T-helper 1 cell (primary cell): Measurements from ENCODE around the gene CLDN12.

Source experiments
- DNase-seq, 5 donors: peaks; one replicate each; pipeline ENCODE4 v3.0.0-alpha.2; 2012 to 2020
- total RNA-seq, 4 donors: gene quantifications; one replicate each; lab custom pipeline; 2026; lab: John Stamatoyannopoulos, UW

Gene CLDN12
- 1.8 to 2.4 (median 2.1) reads per million in 4 donors for total RNA-seq

GRCh38 chr7:90403174-90404113 is at the start of gene CLDN12:
TSS of gene CLDN12 (plus strand) at chr7:90403461. CDS start at chr7:90412677, 9,216 bp downstream.
- DNase-seq = peak; percentile 34 to 90 (median 60)

- no peak for DNase-seq
These were observed 19.8 kb upstream of the CLDN12 start for GRCh38 chr7:90383422-90383821.

- DNase-seq = no peak
These were observed 19.4 kb upstream of the CLDN12 start for GRCh38 chr7:90383861-90384260.

- DNase-seq = no peak
These were observed 18.8 kb upstream of the CLDN12 start for GRCh38 chr7:90384433-90384832.

- no peak for DNase-seq
These were observed 15.6 kb upstream of the CLDN12 start for GRCh38 chr7:90387470-90388240.

- DNase-seq = no peak
These were observed 12.3 kb upstream of the CLDN12 start for GRCh38 chr7:90390926-90391325.

GRCh38 chr7:90391488-90391887 is 11.8 kb upstream of the CLDN12 start:
- DNase-seq = no peak

GRCh38 chr7:90396420-90396819 is 6.8 kb upstream of the CLDN12 start:
- DNase-seq = no peak

GRCh38 chr7:90401989-90402388 is 1.3 kb upstream of the CLDN12 start:
- DNase-seq = no peak

GRCh38 chr7:90402785-90403173 is 482 bp upstream of the CLDN12 start:
- no peak for DNase-seq

GRCh38 chr7:90404777-90405176 is 1.5 kb downstream of the CLDN12 start:
- no peak for DNase-seq

- DNase-seq = no peak
These were observed 4.2 kb downstream of the CLDN12 start for GRCh38 chr7:90407484-90407821.

GRCh38 chr7:90408142-90408541 is 4.9 kb downstream of the CLDN12 start:
- no peak for DNase-seq

- DNase-seq = no peak
These were observed 6.4 kb downstream of the CLDN12 start for GRCh38 chr7:90409667-90410066.

GRCh38 chr7:90411510-90411909 is 8.2 kb downstream of the CLDN12 start:
- DNase-seq = no peak

GRCh38 chr7:90412458-90413184 is 9.4 kb downstream of the CLDN12 start:
- peak in 1 of 5 donors; percentile 22 for DNase-seq

- DNase-seq = no peak
These were observed 9.9 kb downstream of the CLDN12 start for GRCh38 chr7:90413185-90413528.

- DNase-seq = no peak
These were observed 18.4 kb downstream of the CLDN12 start for GRCh38 chr7:90421651-90422050.

GRCh38 chr7:90424720-90425119 is 21.5 kb downstream of the CLDN12 start:
- peak in 1 of 5 donors; percentile 44 for DNase-seq

GRCh38 chr7:90425376-90425775 is 22.1 kb downstream of the CLDN12 start:
- DNase-seq = peak in 1 of 5 donors; percentile 57

GRCh38 chr7:90430614-90431460 is 27.6 kb downstream of the CLDN12 start:
- DNase-seq = no peak

GRCh38 chr7:90432752-90433151 is 29.5 kb downstream of the CLDN12 start:
- DNase-seq = no peak
